Muscle of leg (tissue), 11 donors: ENCODE measurements around the gene VPS9D1. TPM values are rescaled to one million over a fixed set of nuclear protein-coding genes. Genes with fewer than 3 reads are reported as not detected.
A peak's percentile ranks its signal among the peaks of the same experiment; 100 is the strongest.

ENCODE experiments used
- DNase-seq: peaks from one replicate; pipeline ENCODE4 v3.0.0; 2013
- H3K27ac ChIP-seq: one replicate; pipeline ENCODE4 v1.5.1; 2013; ENCODE audit warnings: mild to moderate bottlenecking, low read length, control low read depth
- H3K27me3 ChIP-seq: one replicate; pipeline ENCODE4 v1.6.1; 2013; ENCODE audit warnings: low read length; ENCODE audit not compliant: control insufficient read depth, insufficient read depth
- H3K36me3 ChIP-seq: one replicate; pipeline ENCODE4 v1.6.1; 2013; ENCODE audit warnings: low read length; ENCODE audit not compliant: control insufficient read depth, insufficient read depth
- H3K4me1 ChIP-seq: one replicate; pipeline ENCODE4 v1.6.1; 2013; ENCODE audit warnings: low read length; ENCODE audit not compliant: control insufficient read depth, insufficient read depth
- H3K4me3 ChIP-seq: one replicate; pipeline ENCODE4 v1.5.1; 2013; ENCODE audit warnings: low read length, control low read depth
- H3K9me3 ChIP-seq: replicated peaks from 2 replicates; pipeline ENCODE4 v1.6.1; 2013; ENCODE audit warnings: low read depth, low read length; ENCODE audit not compliant: control insufficient read depth
- WGBS: methylation state at CpG from one replicate; pipeline ENCODE4 v1.1.5; 2013; ENCODE audit warnings: missing lambda C conversion rate; ENCODE audit not compliant: insufficient coverage; 5-methylcytosine and 5-hydroxymethylcytosine counted together
- polyA plus RNA-seq, 8 donors: library from polyadenylated mRNA; unstranded; fragments of 120-200 nt; gene quantifications; one replicate each; pipeline versions ENCODE4 v1.2.1 to v1.2.3, GENCODE V29; 2013; ENCODE audit warnings: inconsistent platforms in 1 of 8, low replicate concordance in 1 of 8; ENCODE audit not compliant: insufficient read length in 8 of 8, insufficient read depth in 1 of 8
- total RNA-seq: library from RNA; stranded (reverse); fragments of 120-200 nt; gene quantifications from one replicate; pipeline ENCODE4 v1.2.4, GENCODE V29; 2013

The VPS9D1 gene
- total and polyA plus RNA-seq, 9 donors = 6.1 to 13.4 (median 10.7) TPM

GRCh38 chr16:89722392-89723278, 1.9 kb upstream of the VPS9D1 start:
- DNase-seq = no peak
- WGBS = 38% methylated on average over 54 of the region's 56 CpGs
- Histone ChIP-seq H3K36me3 (peaks cover 46% of the 10 kb centered on the region), H3K27me3 (no peaks in the 10 kb centered on the region), H3K4me3 (peak overlapping the region; percentile 79), H3K4me1 (peaks cover 28% of the 10 kb centered on the region), H3K27ac (peak overlapping the region; percentile 29), H3K9me3 (no peaks in the 10 kb centered on the region)

DNA sequence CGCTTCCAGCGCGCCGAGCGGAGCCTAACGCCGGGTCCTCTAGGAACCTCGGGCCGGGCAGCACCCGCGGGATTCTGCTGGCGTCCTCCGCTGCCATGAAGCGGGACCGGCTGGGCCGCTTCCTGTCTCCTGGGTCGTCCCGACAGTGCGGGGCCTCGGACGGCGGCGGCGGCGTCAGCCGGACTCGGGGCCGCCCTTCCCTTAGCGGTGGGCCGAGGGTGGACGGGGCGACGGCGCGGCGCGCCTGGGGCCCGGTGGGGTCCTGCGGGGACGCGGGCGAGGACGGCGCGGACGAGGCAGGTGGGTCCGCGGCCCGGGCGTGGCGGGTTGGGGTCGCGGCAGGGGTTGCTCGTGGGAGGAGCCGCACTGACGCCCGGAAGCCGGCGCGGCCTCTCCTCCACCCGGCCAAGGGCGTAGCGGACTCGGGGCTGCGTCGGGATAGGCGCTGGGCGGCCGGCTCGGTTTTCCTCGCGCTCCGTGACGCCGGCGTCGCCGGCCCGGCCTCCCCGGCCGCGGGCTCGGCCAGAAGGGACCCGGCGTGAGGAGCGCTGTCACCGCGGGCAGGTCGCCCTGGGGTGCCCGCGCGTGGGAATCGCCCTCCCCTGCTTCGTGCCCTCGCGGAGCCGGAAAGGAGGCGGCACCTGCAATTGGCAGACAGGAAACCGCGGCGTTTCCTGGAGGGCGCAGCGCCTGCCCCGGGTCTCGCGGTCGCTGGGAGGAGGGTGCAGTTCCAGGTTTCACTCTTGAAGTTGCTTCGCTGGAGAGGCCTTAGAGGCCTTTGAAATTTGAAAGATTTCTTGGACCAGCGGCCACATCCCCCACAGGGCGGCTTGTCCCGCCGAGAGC, 1.1 kb upstream of the VPS9D1 start:
- peaks cover 28% of the 10 kb centered on the region for H3K4me1 ChIP-seq
- under 1% methylated on average over 112 of the region's 112 CpGs for WGBS
- H3K4me3 ChIP-seq = peak overlapping the region; percentile 79
- peak; percentile 45 for DNase-seq
- H3K27me3 ChIP-seq = no peaks in the 10 kb centered on the region
- peak overlapping the region; percentile 35 for H3K27ac ChIP-seq
- no peaks in the 10 kb centered on the region for H3K9me3 ChIP-seq
- peaks cover 38% of the 10 kb centered on the region for H3K36me3 ChIP-seq

DNA sequence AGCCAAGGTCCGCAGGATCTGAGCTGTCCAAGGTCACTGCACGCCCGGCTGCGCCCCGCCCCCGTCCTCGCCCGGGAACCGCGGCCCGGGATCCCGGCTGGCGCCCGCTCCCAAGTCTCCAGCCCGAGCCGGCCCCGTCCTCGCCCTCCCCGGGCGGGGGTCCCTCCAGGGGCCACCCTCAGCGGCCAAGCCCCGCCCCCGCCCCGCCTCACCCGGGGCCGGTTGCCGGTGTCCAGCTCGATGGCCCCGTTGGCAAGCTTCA, 216 bp downstream of the VPS9D1 start:
- peaks cover 31% of the 10 kb centered on the region for H3K36me3 ChIP-seq
- peak overlapping the region; percentile 20 for H3K27ac ChIP-seq
- DNase-seq = no peak
- H3K4me3 ChIP-seq = peak overlapping the region; percentile 79
- no peaks in the 10 kb centered on the region for H3K9me3 ChIP-seq
- WGBS = under 1% methylated on average over 29 of the region's 29 CpGs
- peaks cover 28% of the 10 kb centered on the region for H3K4me1 ChIP-seq
- H3K27me3 ChIP-seq = no peaks in the 10 kb centered on the region

DNA sequence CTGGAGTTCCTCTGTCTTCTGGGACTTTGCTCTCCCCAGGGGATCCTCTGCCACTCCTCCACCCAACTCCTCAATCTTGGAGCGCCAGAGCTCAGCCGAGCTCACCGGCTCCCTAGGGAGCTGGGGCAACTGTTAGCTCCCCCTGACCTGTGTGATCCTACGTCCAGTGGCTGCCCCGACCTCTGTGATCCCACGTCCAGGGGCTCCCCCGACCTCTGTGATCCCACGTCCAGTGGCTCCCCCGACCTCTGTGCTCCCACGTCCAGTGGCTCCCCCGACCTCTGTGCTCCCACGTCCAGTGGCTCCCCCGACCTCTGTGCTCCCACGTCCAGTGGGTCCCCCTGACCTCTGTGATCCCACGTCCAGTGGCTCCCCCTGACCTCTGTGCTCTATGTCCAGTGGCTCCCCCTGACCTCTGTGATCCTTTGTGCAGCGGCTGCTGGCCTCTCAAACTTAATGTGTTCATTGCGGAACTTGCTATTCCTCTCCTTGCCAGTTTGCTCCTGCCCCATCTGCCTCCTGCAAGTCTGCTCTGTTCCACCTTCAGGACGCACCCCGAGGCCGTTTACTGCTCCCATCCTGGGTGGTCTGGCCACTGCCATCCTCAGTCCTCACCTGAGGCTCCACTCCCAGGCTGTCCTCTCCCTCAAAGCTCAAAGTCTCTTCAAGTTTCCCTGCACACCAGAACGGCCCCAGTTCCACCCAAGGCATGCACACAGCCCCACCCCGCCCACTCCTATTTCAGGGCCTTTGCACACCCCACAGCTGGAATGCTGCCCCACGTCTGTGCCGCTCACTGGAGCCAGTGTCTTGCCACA, 2.8 kb downstream of the VPS9D1 start:
- no peak overlapping the region for H3K27ac ChIP-seq

GRCh38 chr16:89716916-89717687, 3.6 kb downstream of the VPS9D1 start:
- H3K9me3 ChIP-seq = no peaks in the 10 kb centered on the region
- no peak overlapping the region for H3K27ac ChIP-seq
- whole genome bisulfite sequencing = 84% methylated on average over 25 of the region's 29 CpGs
- H3K36me3 ChIP-seq = no peaks in the 10 kb centered on the region
- H3K4me3 ChIP-seq = no peak overlapping the region
- DNase-seq = no peak
- H3K4me1 ChIP-seq = peaks cover 11% of the 10 kb centered on the region
- H3K27me3 ChIP-seq = peaks cover 9% of the 10 kb centered on the region

More for the DNA sequence above, 2.8 kb downstream of the VPS9D1 start:
- Histone ChIP-seq H3K4me1 (peaks cover 16% of the 10 kb centered on the region), H3K4me3 (no peak overlapping the region), H3K36me3 (peaks cover 6% of the 10 kb centered on the region), H3K27me3 (peaks cover under 1% of the 10 kb centered on the region), H3K9me3 (no peaks in the 10 kb centered on the region)
- 78% methylated on average over 24 of the region's 24 CpGs for WGBS
- no peak for DNase-seq

- no peak overlapping the region for H3K4me3 ChIP-seq
- no peaks in the 10 kb centered on the region for H3K36me3 ChIP-seq
- no peak overlapping the region for H3K27ac ChIP-seq
- 83% methylated on average over 15 of the region's 15 CpGs for WGBS
- DNase-seq = no peak
- peaks cover 13% of the 10 kb centered on the region for H3K27me3 ChIP-seq
- H3K4me1 ChIP-seq = peaks cover 15% of the 10 kb centered on the region
- H3K9me3 ChIP-seq = no peaks in the 10 kb centered on the region
Measured at GRCh38 chr16:89716493-89716892, 4.2 kb downstream of the VPS9D1 start.

GRCh38 chr16:89712274-89712781, 8.4 kb downstream of the VPS9D1 start:
- 3% methylated on average over 9 of the region's 22 CpGs for WGBS
- H3K4me1 ChIP-seq = peaks cover 22% of the 10 kb centered on the region
- H3K4me3 ChIP-seq = peak overlapping the region; percentile 28

GRCh38 chr16:89711601-89712273, 9.0 kb downstream of the VPS9D1 start:
- H3K9me3 ChIP-seq = no peaks in the 10 kb centered on the region
- H3K4me1 ChIP-seq = peaks cover 22% of the 10 kb centered on the region
- H3K27me3 ChIP-seq = peaks cover 13% of the 10 kb centered on the region
- WGBS = 3% methylated on average over 34 of the region's 48 CpGs
- DNase-seq = peak; percentile 37
- peak overlapping the region; percentile 28 for H3K4me3 ChIP-seq
- H3K27ac ChIP-seq = no peak overlapping the region
- H3K36me3 ChIP-seq = peaks cover 7% of the 10 kb centered on the region

More at GRCh38 chr16:89712274-89712781, 8.4 kb downstream of the VPS9D1 start:
- peaks cover 7% of the 10 kb centered on the region for H3K36me3 ChIP-seq
- DNase-seq = no peak
- H3K27ac ChIP-seq = no peak overlapping the region
- H3K9me3 ChIP-seq = no peaks in the 10 kb centered on the region
- H3K27me3 ChIP-seq = peaks cover 13% of the 10 kb centered on the region
